Measurements from ENCODE around the gene PMF1. TPM values are rescaled to one million over a fixed set of nuclear protein-coding genes. Genes with fewer than 3 reads are reported as not detected.

PMF1 gene
- total and polyA plus RNA-seq, 2 of the 13 experiments (the other 11 are each of a cell fraction or from before 2014, with no cell fraction given) = 72.5 to 89.0 TPM

DNA sequence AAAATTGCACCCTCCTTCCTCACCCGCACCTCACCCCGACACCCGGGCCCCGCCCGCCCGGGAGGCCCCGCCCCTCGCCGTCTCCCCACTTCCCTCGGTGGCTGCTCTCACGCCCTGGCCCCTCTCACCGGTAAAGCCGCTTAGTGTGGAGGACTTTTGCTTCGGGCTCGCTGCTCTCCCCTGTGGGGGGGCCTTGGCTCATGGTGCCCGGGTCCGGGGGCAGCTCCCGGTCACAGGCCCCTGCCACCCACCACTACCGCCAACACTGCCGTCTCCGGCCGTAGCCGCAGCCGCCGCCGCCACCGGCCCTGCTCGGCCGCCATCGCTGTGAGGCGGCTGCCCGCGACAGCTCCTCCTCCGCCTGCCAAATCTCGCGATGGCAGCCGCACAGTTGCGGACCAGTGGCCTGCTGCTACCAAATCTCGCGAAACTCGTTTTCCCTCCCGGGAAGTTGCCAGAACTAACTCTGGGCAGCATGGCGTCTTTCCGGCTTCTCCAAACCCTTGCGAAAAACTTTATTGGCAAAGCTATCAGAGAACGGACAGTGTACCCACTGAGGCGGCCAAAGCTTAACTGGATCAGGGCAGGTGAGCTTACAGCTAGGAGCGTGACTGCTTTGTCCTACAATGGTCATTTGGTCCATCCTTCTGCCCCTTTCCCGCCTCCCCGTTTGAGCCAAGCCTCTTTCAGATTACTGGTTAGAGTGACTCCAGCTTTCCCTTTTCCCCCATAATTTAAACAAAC, 69.8 kb downstream of the PMF1 start, which contains the start of gene SMG5 (continued):
- TF ChIP-seq GFI1 (CRISPR knock-in tag; IDR thresholded peaks at IDR 0.05; ENCODE audit: borderline replicate concordance) (peak; percentile 69; the same call in 1 of the 2 replicates), ZNF451 (CRISPR knock-in tag; IDR thresholded peaks at IDR 0.05) (peak; percentile 81; the same call in 1 of the 2 replicates), HNF4A (CRISPR knock-in tag; IDR thresholded peaks at IDR 0.05) (peak; percentile 65), POLR2AphosphoS5 (IDR thresholded peaks at IDR 0.05; ENCODE audit: low read depth, low read length) (peak; percentile 84), ZNF737 (CRISPR knock-in tag; IDR thresholded peaks at IDR 0.05; ENCODE audit: borderline replicate concordance) (no peak), REST (IDR thresholded peaks at IDR 0.05; ENCODE audit: borderline replicate concordance in 1 of 2, low read depth in 1 of 2, low read length in 2 of 2) (peak in 1 of 2 experiments; percentile 43; a peak in 1 of 4 replicates), ZNF564 (CRISPR knock-in tag; IDR thresholded peaks at IDR 0.05) (no peak; the same call in 1 of the 2 replicates), EED (CRISPR knock-in tag; IDR thresholded peaks at IDR 0.05) (peak; percentile 17; the same call in 1 of the 2 replicates)
- TF ChIP-seq, protein P1, sequence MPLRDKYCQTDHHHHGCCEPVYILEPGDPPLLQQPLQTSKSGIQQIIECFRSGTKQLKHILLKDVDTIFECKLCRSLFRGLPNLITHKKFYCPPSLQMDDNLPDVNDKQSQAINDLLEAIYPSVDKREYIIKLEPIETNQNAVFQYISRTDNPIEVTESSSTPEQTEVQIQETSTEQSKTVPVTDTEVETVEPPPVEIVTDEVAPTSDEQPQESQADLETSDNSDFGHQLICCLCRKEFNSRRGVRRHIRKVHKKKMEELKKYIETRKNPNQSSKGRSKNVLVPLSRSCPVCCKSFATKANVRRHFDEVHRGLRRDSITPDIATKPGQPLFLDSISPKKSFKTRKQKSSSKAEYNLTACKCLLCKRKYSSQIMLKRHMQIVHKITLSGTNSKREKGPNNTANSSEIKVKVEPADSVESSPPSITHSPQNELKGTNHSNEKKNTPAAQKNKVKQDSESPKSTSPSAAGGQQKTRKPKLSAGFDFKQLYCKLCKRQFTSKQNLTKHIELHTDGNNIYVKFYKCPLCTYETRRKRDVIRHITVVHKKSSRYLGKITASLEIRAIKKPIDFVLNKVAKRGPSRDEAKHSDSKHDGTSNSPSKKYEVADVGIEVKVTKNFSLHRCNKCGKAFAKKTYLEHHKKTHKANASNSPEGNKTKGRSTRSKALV (CRISPR knock-in tag; IDR thresholded peaks at IDR 0.05) = peak; percentile 50; the same call in 1 of the 2 replicates
- TF ChIP-seq, protein P2, sequence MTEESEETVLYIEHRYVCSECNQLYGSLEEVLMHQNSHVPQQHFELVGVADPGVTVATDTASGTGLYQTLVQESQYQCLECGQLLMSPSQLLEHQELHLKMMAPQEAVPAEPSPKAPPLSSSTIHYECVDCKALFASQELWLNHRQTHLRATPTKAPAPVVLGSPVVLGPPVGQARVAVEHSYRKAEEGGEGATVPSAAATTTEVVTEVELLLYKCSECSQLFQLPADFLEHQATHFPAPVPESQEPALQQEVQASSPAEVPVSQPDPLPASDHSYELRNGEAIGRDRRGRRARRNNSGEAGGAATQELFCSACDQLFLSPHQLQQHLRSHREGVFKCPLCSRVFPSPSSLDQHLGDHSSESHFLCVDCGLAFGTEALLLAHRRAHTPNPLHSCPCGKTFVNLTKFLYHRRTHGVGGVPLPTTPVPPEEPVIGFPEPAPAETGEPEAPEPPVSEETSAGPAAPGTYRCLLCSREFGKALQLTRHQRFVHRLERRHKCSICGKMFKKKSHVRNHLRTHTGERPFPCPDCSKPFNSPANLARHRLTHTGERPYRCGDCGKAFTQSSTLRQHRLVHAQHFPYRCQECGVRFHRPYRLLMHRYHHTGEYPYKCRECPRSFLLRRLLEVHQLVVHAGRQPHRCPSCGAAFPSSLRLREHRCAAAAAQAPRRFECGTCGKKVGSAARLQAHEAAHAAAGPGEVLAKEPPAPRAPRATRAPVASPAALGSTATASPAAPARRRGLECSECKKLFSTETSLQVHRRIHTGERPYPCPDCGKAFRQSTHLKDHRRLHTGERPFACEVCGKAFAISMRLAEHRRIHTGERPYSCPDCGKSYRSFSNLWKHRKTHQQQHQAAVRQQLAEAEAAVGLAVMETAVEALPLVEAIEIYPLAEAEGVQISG (CRISPR knock-in tag; IDR thresholded peaks at IDR 0.05) = peak; percentile 94
- TF ChIP-seq, protein P3, sequence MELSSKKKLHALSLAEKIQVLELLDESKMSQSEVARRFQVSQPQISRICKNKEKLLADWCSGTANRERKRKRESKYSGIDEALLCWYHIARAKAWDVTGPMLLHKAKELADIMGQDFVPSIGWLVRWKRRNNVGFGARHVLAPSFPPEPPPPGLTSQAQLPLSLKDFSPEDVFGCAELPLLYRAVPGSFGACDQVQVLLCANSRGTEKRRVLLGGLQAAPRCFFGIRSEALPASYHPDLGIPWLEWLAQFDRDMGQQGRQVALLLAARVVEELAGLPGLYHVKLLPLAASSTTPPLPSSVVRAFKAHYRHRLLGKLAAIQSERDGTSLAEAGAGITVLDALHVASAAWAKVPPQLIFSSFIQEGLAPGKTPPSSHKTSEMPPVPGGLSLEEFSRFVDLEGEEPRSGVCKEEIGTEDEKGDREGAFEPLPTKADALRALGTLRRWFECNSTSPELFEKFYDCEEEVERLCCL (CRISPR knock-in tag; IDR thresholded peaks at IDR 0.05; ENCODE audit: borderline replicate concordance) = peak; percentile 83; the same call in 1 of the 2 replicates
- TF ChIP-seq, protein P4, sequence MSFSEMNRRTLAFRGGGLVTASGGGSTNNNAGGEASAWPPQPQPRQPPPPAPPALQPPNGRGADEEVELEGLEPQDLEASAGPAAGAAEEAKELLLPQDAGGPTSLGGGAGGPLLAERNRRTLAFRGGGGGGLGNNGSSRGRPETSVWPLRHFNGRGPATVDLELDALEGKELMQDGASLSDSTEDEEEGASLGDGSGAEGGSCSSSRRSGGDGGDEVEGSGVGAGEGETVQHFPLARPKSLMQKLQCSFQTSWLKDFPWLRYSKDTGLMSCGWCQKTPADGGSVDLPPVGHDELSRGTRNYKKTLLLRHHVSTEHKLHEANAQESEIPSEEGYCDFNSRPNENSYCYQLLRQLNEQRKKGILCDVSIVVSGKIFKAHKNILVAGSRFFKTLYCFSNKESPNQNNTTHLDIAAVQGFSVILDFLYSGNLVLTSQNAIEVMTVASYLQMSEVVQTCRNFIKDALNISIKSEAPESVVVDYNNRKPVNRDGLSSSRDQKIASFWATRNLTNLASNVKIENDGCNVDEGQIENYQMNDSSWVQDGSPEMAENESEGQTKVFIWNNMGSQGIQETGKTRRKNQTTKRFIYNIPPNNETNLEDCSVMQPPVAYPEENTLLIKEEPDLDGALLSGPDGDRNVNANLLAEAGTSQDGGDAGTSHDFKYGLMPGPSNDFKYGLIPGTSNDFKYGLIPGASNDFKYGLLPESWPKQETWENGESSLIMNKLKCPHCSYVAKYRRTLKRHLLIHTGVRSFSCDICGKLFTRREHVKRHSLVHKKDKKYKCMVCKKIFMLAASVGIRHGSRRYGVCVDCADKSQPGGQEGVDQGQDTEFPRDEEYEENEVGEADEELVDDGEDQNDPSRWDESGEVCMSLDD (CRISPR knock-in tag; IDR thresholded peaks at IDR 0.05; ENCODE audit: borderline replicate concordance) = peak; percentile 20; the same call in 1 of the 2 replicates

Data from HepG2 (cell line).